Sigmoid colon (tissue), 7 donors: ENCODE measurements around the gene TIRAP. TPM values are rescaled to one million over a fixed set of nuclear protein-coding genes. Genes with fewer than 3 reads are reported as not detected.
A peak's percentile ranks its signal among the peaks of the same experiment; 100 is the strongest.

ENCODE experiments used
- DNase-seq: peaks from one replicate; pipeline ENCODE4 v3.0.0-alpha.2; 2019
- H3K27ac ChIP-seq, 4 donors: fragments of 200-600 bp; sonication (generic); one replicate each; pipeline ENCODE4 v1.5.1; 2016 to 2019; ENCODE audit warnings: mild to moderate bottlenecking in 1 of 4
- H3K27me3 ChIP-seq, 3 donors: fragments of 200-600 bp; sonication (generic); one replicate each; pipeline ENCODE4 v1.5.1; 2019; ENCODE audit warnings: mild to moderate bottlenecking in 1 of 3
- H3K36me3 ChIP-seq, 4 donors: fragments of 200-600 bp; sonication (generic); one replicate each; pipeline ENCODE4 v1.5.1; 2016 to 2019
- H3K4me1 ChIP-seq, 4 donors: fragments of 200-600 bp; sonication (generic); one replicate each; pipeline ENCODE4 v1.5.1; 2017 to 2019
- H3K4me3 ChIP-seq, 4 donors: fragments of 200-600 bp; sonication (generic); one replicate each; pipeline ENCODE4 v1.5.1; 2017 to 2019; ENCODE audit warnings: mild to moderate bottlenecking in 2 of 4, moderate library complexity in 1 of 4
- H3K9me3 ChIP-seq, 4 donors: fragments of 200-600 bp in 3 of 4; sonication (generic) in 3 of 4; one replicate each; pipeline versions ENCODE4 v1.5.1 to v1.6.1; 2013 to 2019
- CTCF ChIP-seq, 4 experiments: fragments of 450-650 bp in 3 of 4; fragments of 200-600 bp in 1 of 4; IDR thresholded peaks; one replicate each; pipeline ENCODE4 v1.5.1; 2016 to 2019; ENCODE audit warnings: antibody characterized with exemption in 4 of 4, mild to moderate bottlenecking in 3 of 4, moderate library complexity in 2 of 4
- EP300 ChIP-seq, 4 donors: sonication (generic); formaldehyde crosslinking; IDR thresholded peaks; one replicate each; pipeline ENCODE4 v1.6.1; 2017; ENCODE audit warnings: antibody characterized with exemption in 4 of 4
- POLR2A ChIP-seq, 2 donors: fragments of 450-650 bp; IDR thresholded peaks; one replicate each; pipeline ENCODE4 v1.6.1; 2016; ENCODE audit warnings: antibody characterized with exemption in 2 of 2, mild to moderate bottlenecking in 2 of 2, moderate library complexity in 2 of 2
- POLR2AphosphoS5 ChIP-seq, 4 donors: sonication (generic); formaldehyde crosslinking; IDR thresholded peaks; one replicate each; pipeline ENCODE4 v1.6.1; 2017; ENCODE audit warnings: antibody characterized with exemption in 4 of 4
- WGBS, 2 donors: extraction: QIAGEN DNeasy Blood & Tissue Kit; methylation state at CpG; one replicate each; pipeline ENCODE4 v1.1.7; 2013; 5-methylcytosine and 5-hydroxymethylcytosine counted together
- intact Hi-C: fragments of 100-400 bp; cut with DNase I; formaldehyde crosslinking; loops from one replicate; pipeline ENCODE4 v1.15.1; 2023
- polyA plus RNA-seq, 3 donors: library from polyadenylated mRNA; stranded (reverse); fragments of 200-250 nt; gene quantifications; one replicate each; pipeline ENCODE4 v1.2.3, GENCODE V29; 2013
- total RNA-seq, 4 donors: library from RNA; depleted of rRNA; stranded (reverse); fragments of >200 nt; gene quantifications; one replicate each; pipeline ENCODE4 v1.1.0, GENCODE V29; 2016
- donor health status: healthy with polysubstance abuse.
- donor health status: Bipolar disorder and iron deficiency.
- donor health status: healthy.

Gene TIRAP
- total and polyA plus RNA-seq, 7 donors: 4.2 to 11.5 (median 9.3) TPM

GRCh38 chr11:126310200-126310991, 27.5 kb downstream of the TIRAP start:
- no peaks in the 10 kb centered on the region for H3K27me3 ChIP-seq
- peaks cover 0 to 10% (median 9%) of the 10 kb centered on the region in 4 donors for H3K4me1 ChIP-seq
- peak; percentile 53 to 87 (median 76) for TF ChIP-seq CTCF (IDR thresholded peaks at IDR 0.05)
- no peak for TF ChIP-seq POLR2AphosphoS5 (IDR thresholded peaks at IDR 0.05)
- H3K9me3 ChIP-seq: no peaks in the 10 kb centered on the region
- H3K36me3 ChIP-seq: peaks cover 0 to 6% (median 0%) of the 10 kb centered on the region in 4 donors
- H3K4me3 ChIP-seq: no peak overlapping the region
- intact Hi-C loops: loop anchor here (2.0 to 5.0 kb wide), 3 partner anchors 48 to 170 kb away; no protein-coding TSS in a partner anchor
- 55 to 73% methylated on average over 12 of the region's 12 CpGs for WGBS, 2 donors
- peak; percentile 86 for DNase-seq
- peak overlapping the region in 2 of 4 donors; percentile 10 to 15 for H3K27ac ChIP-seq

- Histone ChIP-seq H3K36me3 (peaks cover 0 to 6% (median 0%) of the 10 kb centered on the region in 4 donors), H3K4me3 (no peak overlapping the region), H3K4me1 (peaks cover 0 to 10% (median 9%) of the 10 kb centered on the region in 4 donors), H3K9me3 (no peaks in the 10 kb centered on the region), H3K27ac (peak overlapping the region in 2 of 4 donors; percentile 10 to 15), H3K27me3 (no peaks in the 10 kb centered on the region)
- DNase-seq: no peak
- intact Hi-C loops: loop anchor here (2.0 to 5.0 kb wide), 3 partner anchors 48 to 170 kb away; no protein-coding TSS in a partner anchor
- TF ChIP-seq EP300 (IDR thresholded peaks at IDR 0.05) (no peak), POLR2A (IDR thresholded peaks at IDR 0.05) (no peak), POLR2AphosphoS5 (IDR thresholded peaks at IDR 0.05) (no peak), CTCF (IDR thresholded peaks at IDR 0.05) (no peak)
- WGBS, 2 donors: 63 to 81% methylated on average over 6 of the region's 6 CpGs
Observed at GRCh38 chr11:126310992-126311310, 28.1 kb downstream of the TIRAP start.

- WGBS, 2 donors: 87 to 91% methylated on average over 14 of the region's 14 CpGs
- intact Hi-C loops: loop anchor here (2.0 to 5.0 kb wide), 3 partner anchors 47 to 169 kb away; no protein-coding TSS in a partner anchor
- Histone ChIP-seq H3K36me3 (peaks cover 0 to 6% (median 0%) of the 10 kb centered on the region in 4 donors), H3K4me1 (peaks cover 0 to 10% (median 9%) of the 10 kb centered on the region in 4 donors), H3K27me3 (no peaks in the 10 kb centered on the region), H3K4me3 (no peak overlapping the region), H3K27ac (no peak overlapping the region), H3K9me3 (no peaks in the 10 kb centered on the region)
- peak; percentile 40 for DNase-seq
- TF ChIP-seq POLR2AphosphoS5 (IDR thresholded peaks at IDR 0.05) (no peak), CTCF (IDR thresholded peaks at IDR 0.05) (no peak), POLR2A (IDR thresholded peaks at IDR 0.05) (no peak), EP300 (IDR thresholded peaks at IDR 0.05) (no peak)
Observed at GRCh38 chr11:126311401-126312291, 28.8 kb downstream of the TIRAP start.

GRCh38 chr11:126312961-126313360, 30.1 kb downstream of the TIRAP start:
- 17 to 66% methylated on average over 8 of the region's 8 CpGs for WGBS, 2 donors
- intact Hi-C loops: loop anchor here (5.0 kb wide), 1 partner anchor 104 kb away; no protein-coding TSS in a partner anchor
- no peak overlapping the region for H3K4me3 ChIP-seq

More at GRCh38 chr11:126312961-126313360, 30.1 kb downstream of the TIRAP start:
- H3K27me3 ChIP-seq: no peaks in the 10 kb centered on the region
- H3K4me1 ChIP-seq: peaks cover 0 to 20% (median 19%) of the 10 kb centered on the region in 4 donors
- H3K27ac ChIP-seq: no peak overlapping the region
- DNase-seq: peak; percentile 22
- TF ChIP-seq CTCF (IDR thresholded peaks at IDR 0.05) (no peak), POLR2A (IDR thresholded peaks at IDR 0.05) (no peak), POLR2AphosphoS5 (IDR thresholded peaks at IDR 0.05) (no peak), EP300 (IDR thresholded peaks at IDR 0.05) (no peak)
- peaks cover 0 to 6% (median 0%) of the 10 kb centered on the region in 4 donors for H3K36me3 ChIP-seq
- no peaks in the 10 kb centered on the region for H3K9me3 ChIP-seq
